Retina (tissue), 1 donor: ENCODE measurements around the gene TMEM198.

ENCODE experiments used
- DNase-seq: peaks from one replicate; pipeline ENCODE4 v3.0.0-alpha.2; 2016

TMEM198 gene

DNA sequence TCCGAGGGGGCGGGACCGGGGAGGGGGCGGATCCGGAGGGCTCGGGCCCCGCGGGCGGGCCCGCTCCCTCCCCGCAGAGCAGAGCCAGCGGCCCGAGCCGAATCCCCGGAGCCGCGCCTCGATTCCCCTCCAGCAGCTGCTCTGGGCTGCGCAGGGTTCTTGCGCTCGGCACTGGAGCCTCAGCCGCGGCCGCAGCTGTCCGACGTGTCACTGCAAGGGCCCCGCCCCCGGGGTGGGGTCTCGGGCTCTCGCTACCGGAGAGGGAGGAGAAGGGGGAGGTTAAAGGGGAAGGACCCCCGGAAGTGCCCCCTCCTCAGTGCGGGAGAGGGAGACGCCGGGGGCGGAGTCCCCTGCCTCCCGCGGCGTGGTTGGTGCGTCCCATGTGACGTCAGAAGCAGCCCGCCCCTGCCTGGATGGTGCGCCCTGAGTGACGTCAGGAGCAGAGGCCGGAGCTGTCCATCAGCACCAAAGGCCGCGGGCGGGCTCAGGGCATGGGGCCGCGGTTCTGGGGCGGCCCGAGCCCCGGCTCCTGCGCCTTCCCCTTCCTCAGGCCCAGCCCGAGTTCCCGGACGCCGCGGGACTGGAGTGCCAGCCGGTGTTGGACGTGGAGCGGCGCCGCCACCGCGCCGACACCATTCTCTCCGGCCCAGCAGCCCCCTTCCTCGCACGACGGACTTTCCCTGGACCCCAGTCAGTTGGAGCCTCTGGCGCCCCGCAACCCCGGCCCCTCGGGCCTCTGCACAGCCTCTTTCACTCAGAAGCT lies at the start of gene TMEM198, which contains the start of gene CHPF:
TSS of gene TMEM198 (plus strand) at position 433 of the 763 bp plus-strand sequence. CDS start 700 bp downstream, outside the sequence.
TSS of gene CHPF (minus strand) at position 214 of the 763 bp plus-strand sequence. CDS start 271 bp downstream, outside the sequence.
- peak; percentile 99 for DNase-seq

GRCh38 chr2:219494952-219495530 lies 48.8 kb upstream of the TMEM198 start:
- no peak for DNase-seq

DNA sequence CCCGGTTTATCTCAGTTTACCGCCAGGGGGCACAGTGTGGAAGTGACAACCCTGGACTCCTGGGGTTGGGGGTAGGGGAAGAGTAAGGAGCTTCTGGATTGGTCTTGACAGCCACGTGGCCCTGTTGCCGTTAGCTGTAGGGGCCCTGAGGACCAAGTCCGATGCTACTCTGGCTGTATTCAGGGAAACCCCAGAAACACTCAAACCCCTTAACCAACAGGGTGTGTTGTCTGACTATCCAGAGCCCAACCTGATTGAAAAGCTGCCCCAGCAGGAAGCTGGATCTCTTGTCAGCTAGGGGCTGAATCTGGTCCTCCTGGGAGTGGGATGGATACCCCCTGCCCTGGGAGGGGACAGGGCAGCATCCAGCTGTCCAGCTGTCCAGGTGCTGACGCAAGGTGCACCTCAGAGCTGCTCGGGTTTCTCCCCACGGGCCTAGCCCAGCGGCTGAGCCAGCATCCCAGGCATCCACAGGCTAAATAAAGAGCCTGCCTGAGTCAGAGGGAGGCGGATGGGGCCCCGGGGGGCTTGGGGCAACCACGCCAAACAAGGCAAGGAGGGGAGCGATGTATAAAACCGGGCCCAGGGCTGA lies 48.2 kb upstream of the TMEM198 start:
- DNase-seq = peak; percentile 68

GRCh38 chr2:219496247-219496824 lies 47.5 kb upstream of the TMEM198 start:
- DNase-seq = no peak

DNA sequence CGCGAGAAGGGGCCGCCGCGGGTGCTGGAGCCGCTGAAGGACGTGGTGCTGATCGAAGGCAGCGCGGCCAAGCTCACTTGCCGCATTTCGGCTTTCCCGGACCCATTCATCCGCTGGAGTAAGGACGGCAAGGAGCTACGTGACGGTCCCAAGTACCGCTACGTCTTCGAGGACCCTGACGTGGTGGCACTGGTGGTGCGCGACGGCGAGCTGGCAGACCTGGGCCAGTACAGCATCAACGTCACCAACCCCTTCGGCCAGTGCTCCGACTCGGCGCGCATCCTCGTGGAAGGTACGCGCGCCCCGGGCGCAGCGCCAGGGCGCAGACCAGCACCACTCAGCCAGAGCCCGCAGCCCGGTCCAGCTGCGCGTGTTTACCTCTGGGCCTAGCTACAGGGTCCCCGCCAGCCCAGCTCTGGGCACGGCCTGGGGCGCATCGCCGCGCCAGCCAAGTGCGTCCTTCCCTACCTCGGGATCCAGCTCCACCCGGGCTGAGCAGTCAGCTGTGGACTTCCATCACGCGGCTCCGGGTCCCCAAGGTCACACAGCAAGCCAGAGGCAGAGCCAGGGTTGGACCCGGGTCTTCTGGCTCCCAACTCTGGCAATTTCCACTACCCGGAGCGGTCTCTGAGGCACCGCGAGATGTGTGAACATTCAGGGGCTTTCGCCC lies 46.9 kb upstream of the TMEM198 start:
- DNase-seq = peak; percentile 67

- peak; percentile 43 for DNase-seq
Measured at GRCh38 chr2:219497495-219498279, 46.1 kb upstream of the TMEM198 start.

- peak; percentile 93 for DNase-seq
Measured at GRCh38 chr2:219498280-219499057, 45.4 kb upstream of the TMEM198 start, which contains the start of gene GMPPA. Gene GMPPA (plus strand): TSS chr2:219498891. CDS start chr2:219499976, 1,085 bp downstream.

DNA sequence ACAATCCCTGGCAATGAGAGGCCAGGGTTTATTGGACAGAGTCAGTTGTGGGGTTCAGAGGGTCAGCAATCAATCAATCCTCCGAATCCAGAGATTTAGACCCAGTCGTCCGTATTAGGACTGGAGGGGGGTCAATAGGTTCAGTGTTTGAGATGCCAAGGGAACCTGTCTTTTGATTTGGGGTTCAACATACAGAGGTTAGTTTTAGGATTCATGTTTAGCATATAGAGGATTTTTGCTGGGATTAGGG lies 44.8 kb upstream of the TMEM198 start:
- no peak for DNase-seq

DNA sequence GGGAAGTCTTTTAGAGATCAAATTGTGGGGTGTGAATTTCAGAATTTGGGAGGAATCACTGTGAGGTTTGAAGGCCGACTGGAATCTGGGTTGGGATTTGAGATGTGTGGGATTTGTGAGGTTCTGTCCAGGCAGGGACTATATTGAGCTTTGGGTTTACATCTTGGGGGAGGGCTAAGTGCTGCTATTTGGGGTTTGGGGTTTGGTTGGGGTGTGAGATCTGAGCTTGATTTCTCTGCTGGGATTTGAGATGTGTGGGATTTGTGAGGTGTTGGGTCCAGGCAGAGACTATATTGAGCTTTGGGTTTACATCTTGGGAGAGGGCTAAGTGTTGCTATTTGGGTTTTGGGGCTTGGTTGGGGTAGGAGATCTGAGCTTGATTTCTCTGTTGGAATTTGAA lies 44.3 kb upstream of the TMEM198 start:
- DNase-seq = no peak

DNA sequence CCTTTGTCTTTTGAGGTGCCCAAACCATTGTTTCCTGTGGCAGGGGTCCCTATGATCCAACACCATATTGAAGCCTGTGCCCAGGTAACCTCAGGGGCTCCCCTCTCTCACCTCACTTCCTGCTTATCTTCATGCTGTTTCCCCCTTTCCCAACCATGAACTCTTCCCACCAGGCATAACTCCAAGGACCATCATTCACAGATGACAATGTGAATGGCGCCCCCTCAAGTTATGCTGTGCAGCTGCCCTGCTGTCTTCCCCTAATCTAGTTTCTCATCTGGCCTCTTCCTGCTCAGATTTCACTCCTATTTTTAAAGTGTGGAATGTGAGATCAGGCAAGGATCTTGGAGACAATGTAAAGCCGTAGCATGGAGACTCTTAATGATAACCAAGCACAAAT lies 43.7 kb upstream of the TMEM198 start:
- no peak for DNase-seq

- no peak for DNase-seq
Measured at GRCh38 chr2:219501849-219502248, 42.0 kb upstream of the TMEM198 start.

DNA sequence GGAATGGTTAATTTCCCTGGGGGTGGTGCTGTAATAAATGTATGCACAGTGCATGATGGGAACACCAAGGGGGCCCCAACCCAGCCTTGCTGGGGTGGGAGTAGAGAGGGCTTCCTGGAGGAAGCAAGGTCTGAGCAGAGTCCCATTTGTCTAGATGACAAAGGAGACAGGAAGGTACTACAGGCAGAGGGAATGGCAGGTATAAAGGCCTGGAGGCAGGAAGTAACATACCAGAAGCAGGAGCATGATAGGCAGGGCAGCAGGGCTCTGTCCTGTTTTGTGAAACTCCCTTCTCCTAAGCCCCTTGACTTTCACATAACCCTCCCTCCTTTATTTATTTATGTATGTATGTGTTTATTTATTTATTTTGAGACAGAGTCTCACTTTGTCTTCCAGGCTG lies 41.2 kb upstream of the TMEM198 start:
- DNase-seq = no peak

DNA sequence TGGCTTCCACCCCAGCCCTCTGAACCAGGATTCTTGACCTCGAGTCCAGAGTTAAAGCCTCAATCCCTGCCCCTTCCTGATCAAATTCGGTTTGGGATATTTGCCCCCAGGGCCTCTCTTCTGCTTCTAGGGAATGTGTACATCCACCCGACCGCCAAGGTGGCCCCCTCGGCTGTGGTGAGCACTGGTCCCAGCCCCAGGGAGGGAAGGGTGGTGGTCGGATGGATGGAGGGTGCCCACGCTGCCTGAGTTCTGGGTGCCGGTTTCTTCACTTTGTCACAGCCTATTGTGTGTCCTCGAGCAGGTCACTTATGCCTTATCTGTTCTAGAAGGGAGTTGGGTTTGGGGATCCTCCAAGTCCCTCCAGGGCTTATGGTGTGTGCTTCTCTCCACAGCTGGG lies 38.2 kb upstream of the TMEM198 start:
- DNase-seq = no peak

GRCh38 chr2:219506153-219506801 lies 37.6 kb upstream of the TMEM198 start:
- no peak for DNase-seq

DNA sequence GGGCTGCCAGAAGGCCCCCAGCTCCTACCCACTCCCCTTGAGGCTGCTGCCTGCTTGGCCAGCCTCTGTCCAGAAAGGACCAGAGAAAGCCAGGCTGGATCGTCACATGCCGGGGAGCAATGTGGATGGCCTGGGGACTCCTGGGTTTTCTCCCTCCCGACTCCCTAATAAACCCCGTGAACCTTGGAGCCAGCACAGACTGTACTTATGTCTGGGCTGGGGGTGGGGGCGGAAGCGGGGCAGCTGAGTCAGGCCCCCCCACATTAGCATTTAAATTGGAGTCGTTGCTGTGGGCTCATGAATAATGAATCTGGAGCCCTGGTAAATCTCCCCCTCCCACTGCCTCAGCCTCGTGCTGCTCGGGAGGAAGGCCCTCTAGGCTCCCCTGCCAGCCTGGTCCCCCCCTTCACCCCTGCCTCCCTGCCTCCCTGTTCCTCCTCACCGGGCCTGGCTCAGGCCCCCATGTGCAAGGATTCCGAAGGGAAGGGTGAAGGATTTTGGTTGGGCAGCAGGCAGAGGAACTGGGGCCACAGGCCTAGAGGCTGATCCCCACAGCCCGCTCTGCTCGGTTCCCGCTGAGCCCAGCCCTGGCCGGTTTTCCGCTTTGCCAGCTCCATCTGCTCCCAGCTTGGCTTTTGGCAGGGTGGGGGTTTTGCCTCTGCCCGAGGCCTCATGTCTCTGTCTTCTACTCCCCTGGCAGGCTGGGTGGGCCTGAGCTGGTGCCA lies 36.9 kb upstream of the TMEM198 start:
- DNase-seq = peak; percentile 65

- DNase-seq = no peak
Measured at GRCh38 chr2:219507581-219508443, 36.0 kb upstream of the TMEM198 start.

- no peak for DNase-seq
Measured at GRCh38 chr2:219508444-219508734, 35.4 kb upstream of the TMEM198 start.

GRCh38 chr2:219508971-219509779 lies 34.7 kb upstream of the TMEM198 start:
- DNase-seq = no peak
